COLO829 (cell line): ENCODE data around the gene KCTD14.
"Not testable (repeated sequence)": the region's sequence is repeated elsewhere in the genome, so short reads cannot be mapped to it uniquely, and the experiment has no call there.

ENCODE experiments used
- DNase-seq: peaks from one replicate; pipeline ENCODE4 v3.0.0; 2012; ENCODE audit warnings: low spot score

KCTD14 gene, protein sequence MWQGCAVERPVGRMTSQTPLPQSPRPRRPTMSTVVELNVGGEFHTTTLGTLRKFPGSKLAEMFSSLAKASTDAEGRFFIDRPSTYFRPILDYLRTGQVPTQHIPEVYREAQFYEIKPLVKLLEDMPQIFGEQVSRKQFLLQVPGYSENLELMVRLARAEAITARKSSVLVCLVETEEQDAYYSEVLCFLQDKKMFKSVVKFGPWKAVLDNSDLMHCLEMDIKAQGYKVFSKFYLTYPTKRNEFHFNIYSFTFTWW

DNA sequence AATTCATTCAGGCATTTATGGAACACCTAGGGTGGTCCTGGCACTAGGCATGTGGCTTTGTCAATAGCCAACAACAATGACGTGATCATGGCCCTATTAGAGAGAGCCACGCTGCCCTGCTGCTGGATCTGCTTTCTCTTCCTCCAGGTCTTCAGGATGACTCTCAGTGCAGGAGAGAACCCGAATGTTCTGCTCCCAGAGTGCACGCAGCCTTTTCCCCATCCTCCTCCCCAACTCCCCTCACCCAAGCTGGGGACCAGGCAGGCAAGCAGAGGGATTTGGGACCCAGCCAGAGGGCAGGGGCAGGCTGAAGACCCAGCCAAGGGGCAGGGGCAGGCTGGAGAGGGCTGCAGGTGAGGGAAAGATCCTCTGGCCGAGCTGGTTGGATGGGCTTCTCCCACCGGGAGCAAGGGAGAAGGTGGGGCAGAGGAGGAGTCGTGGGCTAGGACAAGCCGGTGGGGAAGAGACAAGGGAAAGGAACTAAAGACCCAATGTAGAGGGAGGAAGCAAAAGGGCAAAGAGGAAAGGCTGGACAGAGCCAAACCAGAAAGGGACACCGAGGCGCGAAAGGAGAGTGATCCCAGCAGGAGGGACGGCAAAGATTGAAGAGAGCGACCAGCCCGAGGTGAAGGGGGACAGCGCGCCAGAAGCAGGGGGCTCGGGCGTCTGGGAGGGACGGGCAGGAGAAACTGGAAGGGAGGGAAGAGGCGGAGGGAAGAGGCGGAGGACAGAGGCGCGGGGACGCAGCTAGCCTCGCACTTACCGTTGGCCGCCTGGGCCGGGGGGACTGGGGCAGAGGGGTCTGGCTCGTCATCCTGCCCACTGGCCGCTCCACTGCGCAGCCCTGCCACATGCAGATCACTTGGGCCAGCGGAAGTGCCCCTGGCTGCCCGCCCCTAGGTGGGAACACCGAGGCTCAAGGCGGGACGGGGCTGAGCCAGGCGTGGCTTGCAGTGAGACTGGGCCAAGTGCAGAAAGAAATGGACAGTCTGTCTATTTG is at the start of gene KCTD14:
KCTD14 (minus strand) TSS at position 880 of the 1,000 bp plus-strand sequence; CDS start at position 853, 27 bp downstream.
- DNase-seq, result no peak

GRCh38 chr11:78072455-78072854 is 49.4 kb upstream of the KCTD14 start:
- DNase-seq, result no peak

DNA sequence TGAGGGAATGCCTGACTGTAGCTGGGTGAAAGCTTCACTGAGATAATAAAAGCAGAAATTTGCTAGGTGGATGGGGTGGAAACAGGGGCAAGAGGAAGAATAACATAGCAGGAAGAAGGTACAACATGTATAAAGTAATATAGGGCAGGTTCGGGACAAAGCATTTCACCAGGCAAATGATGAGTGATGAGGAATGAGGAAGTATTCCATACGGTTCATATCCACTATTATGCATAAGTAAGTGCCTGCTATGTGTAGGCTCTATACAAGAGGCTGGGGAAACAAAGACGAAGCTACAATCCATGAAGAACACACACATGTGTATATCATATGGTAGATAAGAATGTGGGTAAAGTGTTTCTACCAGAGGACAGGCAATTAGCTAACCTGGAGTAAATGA is 48.6 kb upstream of the KCTD14 start:
- no peak for DNase-seq

DNA sequence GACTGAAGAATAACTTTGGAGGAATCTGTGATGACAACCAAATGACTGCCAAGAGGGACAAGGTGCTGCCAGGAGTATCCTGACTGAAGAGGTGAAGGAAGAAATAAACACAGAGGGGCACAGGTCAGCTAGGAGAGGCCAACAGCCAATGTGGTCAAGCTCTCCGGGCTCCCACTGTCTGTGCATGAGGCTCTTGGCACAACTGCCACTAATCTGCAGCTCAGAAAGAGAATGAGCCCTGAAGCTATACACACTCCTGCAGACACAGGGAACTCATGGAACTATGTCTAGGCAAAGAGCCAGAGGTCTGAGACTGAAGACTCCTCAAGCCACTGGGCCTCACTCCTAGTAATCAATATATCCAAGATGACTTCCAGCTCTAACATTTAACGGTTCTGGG is 47.5 kb upstream of the KCTD14 start:
- DNase-seq, result no peak

DNA sequence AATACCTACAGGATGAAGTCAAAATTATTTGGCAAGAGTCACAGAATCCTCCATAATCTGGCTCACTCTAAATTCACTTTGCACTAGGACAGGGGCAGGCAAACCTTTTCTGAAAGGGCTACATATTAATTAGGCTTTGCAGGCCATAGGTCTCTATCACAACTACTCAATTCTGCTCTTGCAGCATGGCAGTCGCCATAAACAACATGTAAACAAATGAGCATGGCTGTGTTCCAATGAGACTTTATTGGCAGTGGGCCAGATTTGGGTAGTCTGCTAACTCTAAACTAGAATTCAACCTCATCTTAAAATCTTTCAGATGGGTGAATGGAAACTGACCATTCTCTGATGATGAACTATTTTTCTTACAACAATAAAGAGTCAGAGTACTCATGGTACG is 46.4 kb upstream of the KCTD14 start:
- DNase-seq, result no peak

GRCh38 chr11:78067704-78068103 is 44.6 kb upstream of the KCTD14 start:
- DNase-seq, result no peak

DNA sequence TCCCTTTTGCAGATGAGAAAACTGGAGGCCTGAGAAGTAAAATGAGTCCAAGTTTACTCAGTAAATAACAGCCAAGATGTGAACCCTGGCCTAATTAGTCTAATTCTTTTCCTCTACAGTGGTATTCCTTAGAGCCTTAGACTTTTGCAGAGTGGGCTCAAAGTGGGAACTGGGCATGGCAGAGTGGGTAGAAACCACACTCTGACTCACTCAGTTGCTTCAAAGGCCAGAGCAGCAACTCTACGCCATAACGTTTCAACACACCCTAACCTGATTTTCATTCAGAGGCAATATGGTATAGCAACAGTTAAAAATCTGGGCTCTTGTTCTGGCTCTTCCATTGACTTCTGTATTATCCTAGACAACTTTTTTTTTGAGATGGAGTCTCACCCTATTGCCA is 43.4 kb upstream of the KCTD14 start:
- no peak for DNase-seq

GRCh38 chr11:78065203-78065602 is 42.1 kb upstream of the KCTD14 start:
- DNase-seq, result no peak

- no peak for DNase-seq
These were observed 40.5 kb upstream of the KCTD14 start, which contains the start of gene THRSP for GRCh38 chr11:78063440-78064181. Gene THRSP (plus strand): TSS chr11:78063861. CDS start chr11:78063882, 21 bp downstream.

- no peak for DNase-seq
These were observed 39.6 kb upstream of the KCTD14 start for GRCh38 chr11:78062671-78063070.

- no peak for DNase-seq
These were observed 38.8 kb upstream of the KCTD14 start for GRCh38 chr11:78061921-78062311.

DNA sequence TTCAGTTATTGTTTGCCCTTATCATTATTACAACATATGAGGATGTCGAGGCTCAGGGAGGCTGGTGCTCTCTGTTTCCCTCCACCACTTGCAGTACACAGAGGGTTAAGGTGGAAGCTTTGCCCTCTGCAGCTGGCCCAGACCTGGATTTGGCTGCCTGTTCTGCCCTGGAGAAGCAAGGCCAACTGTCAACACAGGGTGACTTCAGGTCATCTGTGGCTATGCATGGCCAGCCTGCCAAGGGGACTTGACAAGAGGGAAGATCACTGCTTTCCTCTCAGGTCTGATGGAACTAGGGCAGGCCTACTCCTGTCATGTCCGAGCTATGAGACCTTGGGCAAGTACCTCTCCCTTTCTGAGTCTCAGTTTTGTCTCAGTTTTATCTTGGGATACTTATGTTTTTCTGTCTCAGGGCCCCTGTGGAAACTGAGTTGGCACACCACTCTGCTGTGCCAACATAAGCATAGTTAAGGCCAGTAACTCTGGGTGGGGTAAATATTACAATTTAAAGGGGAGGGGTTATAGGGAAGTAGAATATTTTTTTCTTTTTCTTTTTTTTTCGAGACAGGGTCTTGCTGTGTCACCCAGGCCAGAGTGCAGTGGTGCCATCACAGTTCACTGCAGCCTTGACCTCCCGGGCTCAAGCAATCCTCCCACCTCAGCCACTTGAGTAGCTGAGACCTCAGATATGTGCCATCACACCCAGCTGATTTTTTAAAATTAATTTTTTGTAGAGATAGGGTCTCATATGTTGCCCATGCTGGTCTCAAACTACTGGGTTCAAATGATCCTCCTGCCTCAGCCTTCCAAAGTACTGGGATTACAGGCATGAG is 38.2 kb upstream of the KCTD14 start:
- no peak for DNase-seq

DNA sequence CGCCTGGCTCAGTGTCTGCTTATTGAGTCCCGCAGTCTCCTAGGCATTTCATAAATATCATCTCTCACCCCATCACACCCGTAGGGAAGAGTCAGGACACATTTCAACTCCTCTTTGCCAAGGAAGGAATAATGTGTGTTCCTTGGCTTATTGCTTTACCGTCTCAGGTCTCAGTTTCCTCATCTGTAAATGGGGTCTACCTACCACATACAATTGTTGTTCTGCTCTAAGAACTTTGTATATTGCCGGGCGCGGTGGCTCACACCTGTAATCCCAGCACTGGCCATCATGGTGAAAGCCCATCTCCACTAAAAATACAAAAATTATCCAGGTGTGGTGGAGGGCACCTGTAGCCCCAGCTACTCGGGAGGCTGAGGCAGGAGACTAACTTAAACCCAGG is 37.5 kb upstream of the KCTD14 start:
- no peak for DNase-seq

GRCh38 chr11:78059749-78060328 is 36.8 kb upstream of the KCTD14 start:
- not testable (repeated sequence) for DNase-seq

GRCh38 chr11:78057462-78058055 is 34.5 kb upstream of the KCTD14 start:
- DNase-seq, result no peak

DNA sequence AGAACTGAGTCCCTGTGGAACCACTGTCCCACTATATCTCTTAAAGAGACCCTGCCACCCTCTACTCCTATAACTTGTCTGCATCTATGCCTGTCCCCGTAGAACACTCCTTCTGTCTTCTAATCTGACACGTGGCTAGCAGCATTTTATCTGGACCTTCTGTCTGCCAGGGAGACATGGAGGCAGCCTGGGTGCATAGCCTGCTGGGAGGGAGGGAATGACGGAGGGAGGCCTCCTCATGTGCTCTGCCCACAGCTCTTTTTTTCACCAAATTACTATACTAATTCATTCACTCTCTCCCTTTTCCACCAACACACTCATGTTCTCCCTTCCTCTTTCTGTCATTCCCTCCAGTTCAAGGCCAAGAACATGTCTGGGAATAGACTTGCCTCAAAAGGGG is 33.0 kb upstream of the KCTD14 start:
- DNase-seq, result no peak

- DNase-seq, result no peak
These were observed 31.9 kb upstream of the KCTD14 start for GRCh38 chr11:78054971-78055370.

DNA sequence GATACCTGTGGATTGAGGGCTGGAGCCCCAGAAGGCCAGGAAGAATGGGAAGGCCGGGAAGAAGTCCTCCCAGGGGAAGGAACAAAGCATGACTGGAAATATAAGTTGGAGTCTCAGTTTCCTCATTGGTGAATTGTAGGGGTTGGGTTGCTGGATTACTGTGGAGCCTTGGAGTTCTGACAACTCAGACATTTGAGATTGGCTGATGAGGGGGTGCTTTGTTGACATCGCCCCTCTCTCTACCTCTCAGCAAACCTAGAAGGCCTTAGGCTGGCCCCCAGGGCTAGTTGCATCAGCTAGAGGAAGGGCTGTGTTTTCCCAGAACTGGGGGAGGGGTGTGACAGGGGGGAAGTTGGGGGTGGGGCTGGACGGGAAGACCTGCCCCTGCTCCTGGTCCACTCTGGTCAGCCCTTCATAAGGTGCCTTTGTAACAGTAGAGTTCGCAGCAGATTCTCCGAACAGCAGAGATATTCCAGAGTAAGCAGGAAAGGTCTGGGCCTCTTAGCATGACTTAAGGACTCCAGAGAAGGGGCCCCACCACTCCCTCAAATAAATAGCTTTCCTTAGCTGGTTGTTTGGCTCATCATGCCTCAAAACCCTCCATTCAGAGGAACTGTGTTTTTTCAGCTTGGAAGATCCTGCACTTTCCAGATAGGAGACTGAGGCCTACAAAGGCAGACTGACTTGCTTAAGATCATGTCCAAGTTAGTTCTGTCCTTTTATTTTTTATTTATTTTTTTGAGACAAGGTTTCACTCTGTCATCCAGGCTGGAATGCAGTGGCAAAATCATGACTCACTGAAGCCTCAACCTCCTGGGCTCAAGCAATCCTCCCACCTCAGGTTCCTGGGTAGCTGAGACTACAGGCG is 28.1 kb upstream of the KCTD14 start:
- no peak for DNase-seq

DNA sequence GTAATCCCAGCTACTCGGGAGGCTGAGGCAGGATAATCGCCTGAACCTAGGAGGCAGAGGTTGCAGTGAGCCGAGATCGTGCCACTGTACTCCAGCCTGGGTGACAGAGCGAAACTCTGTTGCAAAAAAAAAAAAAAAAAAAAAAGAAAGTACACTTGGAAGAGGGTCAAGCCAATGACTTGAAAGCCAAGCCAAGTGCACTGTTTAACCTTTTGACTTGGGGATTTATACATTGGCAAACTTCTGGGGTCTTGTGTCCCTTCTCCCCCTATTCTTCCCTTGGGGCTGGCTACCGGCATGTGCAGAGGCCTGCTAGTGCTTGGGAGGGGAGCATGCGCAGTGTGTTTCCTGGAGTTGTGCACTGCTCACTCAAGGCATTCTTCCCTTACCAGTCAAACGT is 26.3 kb upstream of the KCTD14 start:
- no peak for DNase-seq

DNA sequence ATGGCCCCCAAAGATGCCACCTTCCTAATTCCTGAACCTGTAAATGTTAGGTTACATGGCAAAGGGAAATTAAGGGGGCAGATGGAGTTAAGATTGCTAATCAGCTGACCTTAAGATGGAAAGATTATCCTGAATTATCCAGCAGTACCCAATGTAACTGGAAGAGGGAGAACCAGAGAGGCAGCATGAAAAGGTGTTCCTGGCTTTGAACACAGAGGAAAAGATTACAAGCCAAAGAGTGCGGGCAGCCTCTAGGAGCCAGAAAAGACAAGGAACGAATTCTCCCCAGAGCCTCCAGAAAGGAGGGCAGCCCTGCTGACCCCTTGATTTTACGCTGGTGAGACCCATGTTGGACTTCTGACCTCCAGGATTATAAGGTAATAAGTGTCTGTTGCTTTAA is 25.5 kb upstream of the KCTD14 start:
- DNase-seq, result no peak
